Panc1 (cell line): ENCODE data around the gene HACL1. TPM values are rescaled to one million over a fixed set of nuclear protein-coding genes. Genes with fewer than 3 reads are reported as not detected.

Source experiments
- ATAC-seq: fragments of 200-7000 bp; cut with Tn5 transposase; 2 replicates; pipeline ENCODE4 v1.9.1; 2020; ENCODE audit warnings: mild to moderate bottlenecking, moderate library complexity
- Bru-seq: library from RNA; stranded (reverse); fragments of 400-500 nt; gene quantifications from one replicate; lab custom pipeline; 2021; lab: Mats Ljungman, UMichigan
- BruChase-seq, 2 experiments: library from RNA; stranded (reverse); fragments of 400-500 nt; gene quantifications; one replicate each; lab custom pipeline; 2021; lab: Mats Ljungman, UMichigan
- BruUV-seq: library from RNA; stranded (reverse); fragments of 400-500 nt; replicated peaks from 2 replicates; lab custom pipeline; 2021; lab: Mats Ljungman, UMichigan
- CTCF ChIA-PET: fragments of 300-600 bp; sonication (Branson Sonifier 250); formaldehyde crosslinking; loops from one replicate; lab custom pipeline; 2022; ENCODE audit warnings: antibody characterized with exemption; lab: Charles Lee
- POLR2A ChIA-PET: fragments of 300-600 bp; sonication (Branson Sonifier 250); formaldehyde crosslinking; loops from one replicate; lab custom pipeline; 2022; ENCODE audit warnings: antibody characterized with exemption; lab: Charles Lee
- DNase-seq: peaks from one replicate; pipeline ENCODE4 v3.0.0-alpha.2; 2010; ENCODE audit warnings: low read depth, low spot score
- H3K27ac ChIP-seq: 2 replicates; pipeline ENCODE4 v1.5.1; 2011; ENCODE audit warnings: mild to moderate bottlenecking, low read length, inconsistent platforms
- H3K27me3 ChIP-seq: fragments of 200-500 bp; sonication (Bioruptor generic); 2 replicates; pipeline ENCODE4 v1.6.0; 2014; ENCODE audit warnings: low read length, inconsistent platforms; ENCODE audit not compliant: control insufficient read depth, insufficient read depth
- H3K36me3 ChIP-seq: fragments of 200-500 bp; sonication (Bioruptor generic); 2 replicates; pipeline ENCODE4 v1.5.1; 2014; ENCODE audit warnings: inconsistent platforms, mild to moderate bottlenecking, low read length, moderate library complexity; ENCODE audit not compliant: control insufficient read depth, insufficient read depth
- H3K4me1 ChIP-seq: 2 replicates; pipeline ENCODE4 v1.5.1; 2011; ENCODE audit warnings: inconsistent platforms, mild to moderate bottlenecking, low read length, moderate library complexity; ENCODE audit not compliant: control insufficient read depth, insufficient read depth
- H3K4me3 ChIP-seq, 2 experiments: 2 replicates each; pipeline ENCODE4 v1.5.1; 2011 to 2012; ENCODE audit warnings: low read depth in 2 of 2, low read length in 2 of 2, mild to moderate bottlenecking in 2 of 2, inconsistent platforms in 1 of 2, moderate library complexity in 1 of 2
- H3K9me3 ChIP-seq: fragments of 200-500 bp; sonication (Bioruptor generic); 2 replicates; pipeline ENCODE4 v1.5.1; 2014; ENCODE audit warnings: low read depth, mild to moderate bottlenecking, inconsistent platforms, low read length, moderate library complexity; ENCODE audit not compliant: control insufficient read depth, insufficient read depth
- POLR2AphosphoS5 ChIP-seq: IDR thresholded peaks from 2 replicates; pipeline ENCODE4 v1.6.1; 2012; ENCODE audit warnings: mild to moderate bottlenecking, low read depth, low read length, moderate library complexity
- SIN3A ChIP-seq: IDR thresholded peaks from 2 replicates; pipeline ENCODE4 v1.6.1; 2012; ENCODE audit warnings: low read depth, mild to moderate bottlenecking, low read length, moderate library complexity, borderline replicate concordance; ENCODE audit not compliant: insufficient read depth
- TCF7L2 ChIP-seq: IDR thresholded peaks from 2 replicates; pipeline ENCODE4 v1.6.1; 2011; ENCODE audit warnings: mild to moderate bottlenecking, low read depth, low read length, inconsistent platforms
- in situ Hi-C: cut with HindIII; loops from 2 replicates; pipeline ENCODE4 v1.10.0; 2016; ENCODE audit warnings: low sequenced_read_pairs, low pct_unique_long_range_greater_than_20kb
- intact Hi-C: fragments of 100-400 bp; cut with micrococcal nuclease; formaldehyde crosslinking; loops from one replicate; pipeline ENCODE4 v1.10.0; 2022; ENCODE audit not compliant: unreplicated experiment
- long read RNA-seq: library from polyadenylated mRNA; unstranded; transcript quantifications from one replicate; pipeline ENCODE4 v2.0.0, GENCODE V29; 2021; ENCODE audit not compliant: unreplicated experiment
- polyA plus RNA-seq: library from polyadenylated mRNA; unstranded; fragments of >200 nt; gene quantifications from one replicate; pipeline ENCODE4 v1.2.1, GENCODE V29; 2012; ENCODE audit warnings: missing spikeins; ENCODE audit not compliant: insufficient read length
- total RNA-seq: library from RNA; stranded (reverse); gene quantifications from one replicate; pipeline ENCODE4 v1.2.1, GENCODE V29; 2021; ENCODE audit not compliant: unreplicated experiment
- TF ChIP-seq, protein P1 (sequence below): fragments of 450-650 bp; IDR thresholded peaks from 2 replicates; pipeline ENCODE4 v1.5.1; 2017; ENCODE audit warnings: mild to moderate bottlenecking
- TF ChIP-seq, protein P2 (sequence below), 2 experiments: IDR thresholded peaks; 2 replicates each; pipeline ENCODE4 v1.6.1; 2011 to 2012; ENCODE audit warnings: low read depth in 2 of 2, control low read depth in 1 of 2, low read length in 1 of 2, mild to moderate bottlenecking in 1 of 2, moderate library complexity in 1 of 2; ENCODE audit not compliant: insufficient read depth in 1 of 2

HACL1 gene
- total RNA-seq: 26.8 TPM
- polyA plus RNA-seq: 25.1 TPM
- percentile 82 among the genes with signal in this experiment for Bru-seq, nascent RNA
- percentile 62 among the genes with signal in this experiment for BruChase-seq, experiment 1, labeled RNA remaining after a 2-hour chase
- percentile 64 among the genes with signal in this experiment for BruChase-seq, experiment 2, labeled RNA remaining after a 6-hour chase
- long read RNA-seq, transcript HACL1-201 (17 exons, 2,266 nt): major isoform, 29 of 43 reads
- long read RNA-seq, partial matches to known transcripts: 2 of 43 reads
- long read RNA-seq, other reads (novel, unspliced or antisense): 7 of 43 reads

DNA sequence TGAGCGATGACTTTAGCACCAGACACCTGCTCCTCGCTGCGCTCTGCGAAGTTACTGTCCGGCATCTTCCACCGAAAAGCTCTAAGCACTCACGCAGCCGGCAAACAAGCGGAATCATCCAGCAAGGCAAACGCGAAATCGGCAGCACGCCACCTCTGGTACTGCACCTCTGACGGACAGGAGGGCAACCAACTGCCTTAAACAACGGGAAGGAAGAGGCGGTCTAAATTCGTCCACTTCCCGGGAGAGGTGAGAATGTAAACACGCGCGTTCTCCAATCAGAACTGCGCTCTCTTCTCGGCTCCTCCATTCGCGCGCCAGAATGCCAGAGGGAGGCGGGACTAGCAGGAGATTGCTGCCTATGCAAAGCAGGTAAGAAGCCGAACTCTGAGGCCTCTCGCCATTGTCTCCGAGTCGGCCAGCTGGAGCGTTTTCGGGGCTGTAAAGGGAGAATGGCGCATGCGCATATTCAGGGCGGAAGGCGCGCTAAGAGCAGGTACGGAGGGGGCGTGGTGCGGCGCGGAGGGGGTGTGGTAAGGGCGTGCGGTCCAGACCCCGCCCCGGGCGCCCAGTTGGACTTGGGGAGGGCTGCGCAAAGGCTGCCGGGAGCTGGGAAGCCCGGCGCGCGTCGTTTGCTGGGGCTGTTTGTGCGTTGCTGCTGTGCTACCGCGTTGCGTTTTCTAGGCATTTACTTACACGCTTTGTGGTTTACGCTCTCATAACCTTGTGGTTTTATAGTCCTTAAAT, at the start of gene HACL1, which contains the start of gene BTD:
HACL1 (minus strand) TSS at position 171 of the 747 bp plus-strand sequence; CDS start at position 65, 106 bp downstream.
BTD (plus strand) TSS at position 347 of the 747 bp plus-strand sequence. CDS start 33,695 bp downstream, outside the sequence.
- intact Hi-C loops (no loop called here), in situ Hi-C loops (no loop called here)
- CTCF ChIA-PET: interaction anchor here (0.6 kb wide), 1 partner anchor 13 kb away, joined by 4 read pairs; no protein-coding TSS in a partner anchor
- ATAC-seq (peak; percentile 97), DNase-seq (peak; percentile 96)
- Histone ChIP-seq H3K4me1 (peaks cover 15% of the 10 kb centered on the region), H3K27ac (peak within 1 kb of the TSS; percentile 96), H3K36me3 (peaks cover 14% of the 10 kb centered on the region), H3K9me3 (no peaks in the 10 kb centered on the region), H3K27me3 (no peaks in the 10 kb centered on the region), H3K4me3 (peak within 1 kb of the TSS; percentile 97 to 98)
- POLR2A ChIA-PET: interaction anchor here (0.6 kb wide), 1 partner anchor 655 kb away, joined by 6 read pairs; no protein-coding TSS in a partner anchor
- peak; percentile 82 for TF ChIP-seq POLR2AphosphoS5
- TF ChIP-seq, protein P1, sequence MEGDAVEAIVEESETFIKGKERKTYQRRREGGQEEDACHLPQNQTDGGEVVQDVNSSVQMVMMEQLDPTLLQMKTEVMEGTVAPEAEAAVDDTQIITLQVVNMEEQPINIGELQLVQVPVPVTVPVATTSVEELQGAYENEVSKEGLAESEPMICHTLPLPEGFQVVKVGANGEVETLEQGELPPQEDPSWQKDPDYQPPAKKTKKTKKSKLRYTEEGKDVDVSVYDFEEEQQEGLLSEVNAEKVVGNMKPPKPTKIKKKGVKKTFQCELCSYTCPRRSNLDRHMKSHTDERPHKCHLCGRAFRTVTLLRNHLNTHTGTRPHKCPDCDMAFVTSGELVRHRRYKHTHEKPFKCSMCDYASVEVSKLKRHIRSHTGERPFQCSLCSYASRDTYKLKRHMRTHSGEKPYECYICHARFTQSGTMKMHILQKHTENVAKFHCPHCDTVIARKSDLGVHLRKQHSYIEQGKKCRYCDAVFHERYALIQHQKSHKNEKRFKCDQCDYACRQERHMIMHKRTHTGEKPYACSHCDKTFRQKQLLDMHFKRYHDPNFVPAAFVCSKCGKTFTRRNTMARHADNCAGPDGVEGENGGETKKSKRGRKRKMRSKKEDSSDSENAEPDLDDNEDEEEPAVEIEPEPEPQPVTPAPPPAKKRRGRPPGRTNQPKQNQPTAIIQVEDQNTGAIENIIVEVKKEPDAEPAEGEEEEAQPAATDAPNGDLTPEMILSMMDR: no peak
- TF ChIP-seq, protein P2, sequence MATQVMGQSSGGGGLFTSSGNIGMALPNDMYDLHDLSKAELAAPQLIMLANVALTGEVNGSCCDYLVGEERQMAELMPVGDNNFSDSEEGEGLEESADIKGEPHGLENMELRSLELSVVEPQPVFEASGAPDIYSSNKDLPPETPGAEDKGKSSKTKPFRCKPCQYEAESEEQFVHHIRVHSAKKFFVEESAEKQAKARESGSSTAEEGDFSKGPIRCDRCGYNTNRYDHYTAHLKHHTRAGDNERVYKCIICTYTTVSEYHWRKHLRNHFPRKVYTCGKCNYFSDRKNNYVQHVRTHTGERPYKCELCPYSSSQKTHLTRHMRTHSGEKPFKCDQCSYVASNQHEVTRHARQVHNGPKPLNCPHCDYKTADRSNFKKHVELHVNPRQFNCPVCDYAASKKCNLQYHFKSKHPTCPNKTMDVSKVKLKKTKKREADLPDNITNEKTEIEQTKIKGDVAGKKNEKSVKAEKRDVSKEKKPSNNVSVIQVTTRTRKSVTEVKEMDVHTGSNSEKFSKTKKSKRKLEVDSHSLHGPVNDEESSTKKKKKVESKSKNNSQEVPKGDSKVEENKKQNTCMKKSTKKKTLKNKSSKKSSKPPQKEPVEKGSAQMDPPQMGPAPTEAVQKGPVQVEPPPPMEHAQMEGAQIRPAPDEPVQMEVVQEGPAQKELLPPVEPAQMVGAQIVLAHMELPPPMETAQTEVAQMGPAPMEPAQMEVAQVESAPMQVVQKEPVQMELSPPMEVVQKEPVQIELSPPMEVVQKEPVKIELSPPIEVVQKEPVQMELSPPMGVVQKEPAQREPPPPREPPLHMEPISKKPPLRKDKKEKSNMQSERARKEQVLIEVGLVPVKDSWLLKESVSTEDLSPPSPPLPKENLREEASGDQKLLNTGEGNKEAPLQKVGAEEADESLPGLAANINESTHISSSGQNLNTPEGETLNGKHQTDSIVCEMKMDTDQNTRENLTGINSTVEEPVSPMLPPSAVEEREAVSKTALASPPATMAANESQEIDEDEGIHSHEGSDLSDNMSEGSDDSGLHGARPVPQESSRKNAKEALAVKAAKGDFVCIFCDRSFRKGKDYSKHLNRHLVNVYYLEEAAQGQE (IDR thresholded peaks at IDR 0.05; ENCODE audit: insufficient read depth in 1 of 2, low read depth in 2 of 2, low read length in 1 of 2): no peak
- no peak for TF ChIP-seq TCF7L2
- 0 out of 2 replicates have a peak, but pooled peaks have one; percentile 56 for TF ChIP-seq SIN3A
- no TSS peak for BruUV-seq

DNA sequence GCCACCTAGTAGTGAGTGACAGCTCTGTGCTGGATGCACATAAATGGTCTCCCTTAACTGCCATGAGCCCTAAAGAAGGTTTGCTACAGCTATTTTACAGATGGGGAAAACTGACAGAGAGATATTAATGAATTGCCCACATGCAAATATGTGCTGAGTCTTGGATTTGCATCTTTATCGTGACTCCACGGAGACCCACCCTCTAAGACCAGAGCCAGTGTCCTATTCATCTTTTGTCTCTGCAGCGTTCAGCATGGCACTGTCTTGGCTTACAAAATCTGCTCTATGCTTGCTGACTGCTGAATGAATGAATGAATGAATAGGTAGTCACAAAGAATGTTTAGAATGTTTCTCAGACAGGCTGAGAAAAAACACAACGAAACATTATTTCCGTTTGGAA, 48.5 kb upstream of the HACL1 start:
- in situ Hi-C loops (no loop called here), intact Hi-C loops (no loop called here)
- H3K4me1 ChIP-seq: peaks cover 27% of the 10 kb centered on the region
- no peaks in the 10 kb centered on the region for H3K27me3 ChIP-seq
- DNase-seq: no peak
- H3K9me3 ChIP-seq: no peaks in the 10 kb centered on the region
- TF ChIP-seq, protein P2 (IDR thresholded peaks at IDR 0.05; ENCODE audit: insufficient read depth in 1 of 2, low read depth in 2 of 2, low read length in 1 of 2): no peak
- TF ChIP-seq SIN3A (no peak), TCF7L2 (no peak), POLR2AphosphoS5 (no peak)
- TF ChIP-seq, protein P1: no peak
- no peaks in the 10 kb centered on the region for H3K36me3 ChIP-seq
- no peak for ATAC-seq
- BruUV-seq: no TSS peak
- POLR2A ChIA-PET: no interaction called here
- peak overlapping the region; percentile 94 for H3K27ac ChIP-seq
- CTCF ChIA-PET: no interaction called here
- no peak overlapping the region for H3K4me3 ChIP-seq
